ENCODE measurements around the gene GEMIN7. TPM values are rescaled to one million over a fixed set of nuclear protein-coding genes. Genes with fewer than 3 reads are reported as not detected.

GEMIN7 gene
- total and polyA plus RNA-seq, 12 donors = 4.0 to 29.0 (median 16.3) TPM

DNA sequence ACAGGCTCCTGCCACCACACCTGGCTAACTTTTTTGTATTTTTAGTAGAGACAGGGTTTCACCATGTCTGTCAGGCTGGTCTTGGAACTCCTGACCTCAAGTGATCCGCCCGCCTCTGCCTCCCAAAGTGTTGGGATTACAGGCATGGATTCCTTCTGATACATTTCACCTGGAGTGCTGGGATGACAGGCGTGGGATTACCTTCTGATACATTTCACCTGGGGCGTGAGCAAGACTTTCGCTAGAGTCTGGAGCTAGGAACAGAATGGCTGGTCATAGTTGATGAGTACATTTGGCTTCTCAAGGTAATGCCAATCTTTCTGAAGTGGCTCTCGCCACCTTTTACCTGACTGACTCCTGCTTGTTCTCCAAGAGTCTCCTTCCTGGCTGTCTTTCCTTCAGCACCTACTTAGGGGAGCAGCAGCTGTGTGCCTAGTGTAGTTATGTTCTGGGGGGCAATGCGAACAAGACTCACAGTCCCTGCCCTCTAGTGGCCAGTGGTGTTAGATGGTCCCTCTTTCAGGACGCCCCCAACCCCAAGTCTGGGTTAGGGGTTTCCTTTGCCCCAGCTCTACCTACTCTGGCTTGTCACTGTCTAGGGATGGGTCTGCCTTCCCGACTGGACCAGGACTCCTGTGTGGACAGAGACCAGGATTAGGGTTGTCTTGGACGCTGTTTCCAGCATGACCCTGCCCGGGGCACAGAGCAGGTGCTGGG is 33.2 kb downstream of the GEMIN7 start:
- TF ChIP-seq POLR2A (IDR thresholded peaks at IDR 0.05) = no peak
- TF ChIP-seq, protein P1, sequence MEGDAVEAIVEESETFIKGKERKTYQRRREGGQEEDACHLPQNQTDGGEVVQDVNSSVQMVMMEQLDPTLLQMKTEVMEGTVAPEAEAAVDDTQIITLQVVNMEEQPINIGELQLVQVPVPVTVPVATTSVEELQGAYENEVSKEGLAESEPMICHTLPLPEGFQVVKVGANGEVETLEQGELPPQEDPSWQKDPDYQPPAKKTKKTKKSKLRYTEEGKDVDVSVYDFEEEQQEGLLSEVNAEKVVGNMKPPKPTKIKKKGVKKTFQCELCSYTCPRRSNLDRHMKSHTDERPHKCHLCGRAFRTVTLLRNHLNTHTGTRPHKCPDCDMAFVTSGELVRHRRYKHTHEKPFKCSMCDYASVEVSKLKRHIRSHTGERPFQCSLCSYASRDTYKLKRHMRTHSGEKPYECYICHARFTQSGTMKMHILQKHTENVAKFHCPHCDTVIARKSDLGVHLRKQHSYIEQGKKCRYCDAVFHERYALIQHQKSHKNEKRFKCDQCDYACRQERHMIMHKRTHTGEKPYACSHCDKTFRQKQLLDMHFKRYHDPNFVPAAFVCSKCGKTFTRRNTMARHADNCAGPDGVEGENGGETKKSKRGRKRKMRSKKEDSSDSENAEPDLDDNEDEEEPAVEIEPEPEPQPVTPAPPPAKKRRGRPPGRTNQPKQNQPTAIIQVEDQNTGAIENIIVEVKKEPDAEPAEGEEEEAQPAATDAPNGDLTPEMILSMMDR (IDR thresholded peaks at IDR 0.05) = no peak
- WGBS, 4 donors = 90 to 96% (median 93%) methylated on average over 10 to 11 of the region's 11 CpGs
- intact Hi-C loops (cut with DNase I) = no loop called here
- H3K4me3 ChIP-seq = no peak overlapping the region
- DNase-seq = no peak
- no peaks in the 10 kb centered on the region for H3K27me3 ChIP-seq
- H3K4me1 ChIP-seq (replicated peaks in 1 of 2) = peaks cover 2 to 30% of the 10 kb centered on the region in 2 donors
- no peak overlapping the region for H3K27ac ChIP-seq
- H3K9me3 ChIP-seq (replicated peaks in 1 of 3) = no peaks in the 10 kb centered on the region
- H3K36me3 ChIP-seq (replicated peaks in 1 of 2) = no peaks in the 10 kb centered on the region

DNA sequence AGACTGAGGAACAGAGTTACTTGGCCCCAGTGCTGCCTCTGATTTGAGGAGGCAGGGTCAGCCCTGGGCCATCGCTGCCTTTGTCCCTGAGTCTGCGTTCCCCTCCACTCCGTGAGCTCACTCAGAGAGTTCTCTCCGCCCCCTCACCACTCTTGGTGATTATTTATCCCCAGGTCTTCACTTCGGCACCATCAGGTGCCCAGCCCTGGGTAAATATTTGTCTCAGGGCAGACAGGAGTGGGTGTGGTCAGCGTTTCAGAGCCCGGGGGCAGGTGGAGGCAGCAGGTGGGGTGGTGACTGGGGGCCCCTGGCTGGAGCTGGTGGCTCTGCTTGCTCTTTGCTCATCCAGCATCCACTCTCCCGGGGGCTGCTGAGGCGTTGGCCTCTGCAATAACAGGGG is 34.6 kb downstream of the GEMIN7 start:
- 47 to 81% (median 70%) methylated on average over 7 to 9 of the region's 9 CpGs for WGBS, 4 donors
- intact Hi-C loops (cut with DNase I) = no loop called here
- no peak overlapping the region for H3K4me3 ChIP-seq
- H3K36me3 ChIP-seq (replicated peaks in 1 of 2) = no peaks in the 10 kb centered on the region
- no peak overlapping the region for H3K27ac ChIP-seq
- DNase-seq = no peak
- no peak for TF ChIP-seq POLR2A (IDR thresholded peaks at IDR 0.05)
- TF ChIP-seq, protein P1 (IDR thresholded peaks at IDR 0.05) = no peak
- no peaks in the 10 kb centered on the region for H3K27me3 ChIP-seq
- H3K4me1 ChIP-seq (replicated peaks in 1 of 2) = peaks cover 15 to 34% of the 10 kb centered on the region in 2 donors
- no peaks in the 10 kb centered on the region for H3K9me3 ChIP-seq (replicated peaks in 1 of 3)

DNA sequence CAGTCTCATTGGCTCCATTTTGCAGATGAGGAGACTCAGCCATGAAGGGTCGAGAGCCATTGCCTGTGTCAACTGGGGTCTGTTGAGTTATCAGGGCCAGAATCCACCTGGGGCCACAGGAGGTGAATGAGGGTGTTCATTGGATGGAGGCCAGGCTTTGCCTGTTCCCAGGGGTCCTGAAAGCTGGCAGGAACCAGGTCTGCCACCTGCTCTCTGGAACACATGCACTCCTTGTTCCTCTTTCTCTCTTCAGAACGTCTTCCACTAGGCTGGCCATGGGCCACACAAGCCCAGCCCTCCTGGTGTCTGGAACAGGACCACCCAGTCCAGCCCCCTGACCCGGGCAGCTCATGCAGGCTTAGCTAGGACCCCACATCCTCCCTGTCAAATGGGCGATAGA is 35.1 kb downstream of the GEMIN7 start:
- intact Hi-C loops (cut with DNase I) = no loop called here
- Histone ChIP-seq H3K27ac (no peak overlapping the region), H3K36me3 (replicated peaks in 1 of 2) (no peaks in the 10 kb centered on the region), H3K4me3 (no peak overlapping the region), H3K4me1 (replicated peaks in 1 of 2) (peaks cover 18 to 39% of the 10 kb centered on the region in 2 donors), H3K27me3 (no peaks in the 10 kb centered on the region), H3K9me3 (replicated peaks in 1 of 3) (no peaks in the 10 kb centered on the region)
- DNase-seq = no peak
- 78 to 93% (median 81%) methylated on average over 4 of the region's 4 CpGs for WGBS, 4 donors
- TF ChIP-seq, protein P1 (IDR thresholded peaks at IDR 0.05) = no peak
- TF ChIP-seq POLR2A (IDR thresholded peaks at IDR 0.05) = no peak

DNA sequence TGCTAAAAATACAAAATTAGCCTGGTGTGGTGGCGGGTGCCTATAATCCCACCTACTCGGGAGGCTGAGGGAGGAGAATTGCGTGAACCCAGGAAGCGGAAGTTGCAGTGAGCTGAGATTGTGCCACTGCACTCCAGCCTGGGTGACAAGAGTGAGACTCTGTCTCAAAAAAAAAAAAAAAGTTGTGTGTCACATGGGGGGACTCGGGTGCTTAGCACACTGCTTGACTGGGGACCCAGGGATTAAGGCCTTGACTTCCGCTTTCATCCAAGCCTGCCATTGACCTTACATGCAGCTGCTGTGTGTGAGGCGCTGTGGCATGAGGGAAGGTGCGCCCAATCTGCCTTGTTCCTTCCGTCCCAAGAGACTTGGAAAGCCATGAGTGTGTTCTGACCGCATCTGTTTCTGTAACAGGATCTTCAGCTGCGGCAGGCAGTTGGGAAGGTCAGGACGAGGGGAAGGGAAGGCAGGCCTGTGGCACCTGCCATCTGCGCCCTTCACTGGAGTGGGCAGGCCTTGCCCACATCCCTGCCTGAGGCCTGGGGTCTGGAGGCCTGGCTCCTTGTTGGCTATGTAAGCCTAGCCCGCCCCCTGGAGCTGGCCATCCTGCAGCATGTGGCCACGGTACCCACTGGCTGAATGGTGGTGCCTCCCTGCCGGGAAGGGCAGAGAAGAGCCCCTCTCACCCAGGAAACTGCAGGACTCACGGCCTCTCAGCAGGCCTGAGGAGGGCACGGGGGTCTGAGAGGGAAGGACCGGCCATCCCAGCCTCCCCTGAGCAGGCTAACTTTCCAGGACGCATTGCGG is 37.0 kb downstream of the GEMIN7 start:
- Histone ChIP-seq H3K4me3 (no peak overlapping the region), H3K27me3 (no peaks in the 10 kb centered on the region), H3K4me1 (replicated peaks in 1 of 2) (peaks cover 24 to 38% of the 10 kb centered on the region in 2 donors), H3K9me3 (replicated peaks in 1 of 3) (no peaks in the 10 kb centered on the region), H3K27ac (peak overlapping the region in 2 of 5 donors; percentile 11 to 51), H3K36me3 (replicated peaks in 1 of 2) (no peaks in the 10 kb centered on the region)
- intact Hi-C loops (cut with DNase I) = no loop called here
- DNase-seq = no peak
- 85 to 91% (median 87%) methylated on average over 14 to 21 of the region's 21 CpGs for WGBS, 4 donors
- TF ChIP-seq POLR2A (IDR thresholded peaks at IDR 0.05) = no peak
- TF ChIP-seq, protein P1 (IDR thresholded peaks at IDR 0.05) = no peak

Data from adrenal gland (tissue), 12 donors.